OCI-LY7 (cell line): Measurements from ENCODE around the gene RHBDD1. TPM values are rescaled to one million over a fixed set of nuclear protein-coding genes. Genes with fewer than 3 reads are reported as not detected.

Experiments
- BruUV-seq: library from RNA; stranded (reverse); fragments of 400-500 nt; replicated peaks from 2 replicates; lab custom pipeline; 2021; lab: Mats Ljungman, UMichigan
- CTCF ChIA-PET: fragments of 300-600 bp; sonication (Branson Sonifier 250); formaldehyde crosslinking; loops from one replicate; lab custom pipeline; 2022; ENCODE audit warnings: antibody characterized with exemption; ENCODE audit not compliant: unreplicated experiment; lab: Charles Lee
- POLR2A ChIA-PET: fragments of 300-600 bp; sonication (Branson Sonifier 250); formaldehyde crosslinking; loops from one replicate; lab custom pipeline; 2022; ENCODE audit warnings: antibody characterized with exemption; lab: Charles Lee
- DNase-seq: peaks from one replicate; pipeline ENCODE4 v3.0.0-alpha.2; 2015; ENCODE audit warnings: low spot score
- H2AFZ ChIP-seq: fragments of 200-600 bp; sonication (generic), shearing (Covaris generic); 2 replicates; pipeline ENCODE4 v1.6.1; 2014; ENCODE audit warnings: mild to moderate bottlenecking, antibody characterized with exemption, low read length, moderate library complexity
- H3K27ac ChIP-seq: fragments of 200-600 bp; sonication (generic); 2 replicates; pipeline ENCODE4 v1.5.1; 2014; ENCODE audit warnings: mixed run types, low read depth, mild to moderate bottlenecking, moderate library complexity, low read length, inconsistent platforms; ENCODE audit not compliant: poor library complexity, severe bottlenecking
- H3K36me3 ChIP-seq: fragments of 200-600 bp; sonication (generic); 2 replicates; pipeline ENCODE4 v1.6.1; 2014; ENCODE audit warnings: mild to moderate bottlenecking, antibody characterized with exemption, low read length, moderate library complexity, mixed read lengths; ENCODE audit not compliant: insufficient read depth
- H3K4me1 ChIP-seq: fragments of 200-600 bp; sonication (generic); 2 replicates; pipeline ENCODE4 v1.5.1; 2014; ENCODE audit warnings: mild to moderate bottlenecking, low read length; ENCODE audit not compliant: insufficient read depth, poor library complexity, severe bottlenecking
- H3K4me2 ChIP-seq: fragments of 200-600 bp; sonication (generic); 2 replicates; pipeline ENCODE4 v1.6.1; 2014; ENCODE audit warnings: mild to moderate bottlenecking, low read length
- H3K4me3 ChIP-seq: fragments of 200-600 bp; sonication (generic); 2 replicates; pipeline ENCODE4 v1.5.1; 2014; ENCODE audit warnings: mild to moderate bottlenecking, low read depth, low read length; ENCODE audit not compliant: poor library complexity, severe bottlenecking
- H3K79me2 ChIP-seq: fragments of 200-600 bp; sonication (generic); 2 replicates; pipeline ENCODE4 v1.6.1; 2016; ENCODE audit warnings: low read depth, mild to moderate bottlenecking, low read length, moderate library complexity, mixed read lengths; ENCODE audit not compliant: insufficient read depth
- H3K9me2 ChIP-seq: fragments of 200-600 bp; sonication (generic); 2 replicates; pipeline ENCODE4 v1.6.1; 2016; ENCODE audit warnings: mild to moderate bottlenecking, low read length, mixed read lengths; ENCODE audit not compliant: insufficient read depth
- H3K9me3 ChIP-seq: fragments of 200-600 bp; sonication (generic); 2 replicates; pipeline ENCODE4 v1.6.1; 2014; ENCODE audit warnings: mild to moderate bottlenecking, mixed run types, low read length, mixed read lengths
- H4K20me1 ChIP-seq: fragments of 200-600 bp; sonication (generic); 2 replicates; pipeline ENCODE4 v1.6.1; 2014; ENCODE audit warnings: mild to moderate bottlenecking, antibody characterized with exemption, low read length, moderate library complexity, mixed read lengths; ENCODE audit not compliant: insufficient read depth
- CTCF ChIP-seq: fragments of 200-600 bp; sonication (generic); conservative IDR thresholded peaks from 2 replicates; pipeline ENCODE4 v1.5.1; 2014; ENCODE audit warnings: mild to moderate bottlenecking, antibody characterized with exemption, low read length, moderate library complexity, mixed read lengths
- EZH2phosphoT487 ChIP-seq: fragments of 200-600 bp; sonication (generic); IDR thresholded peaks from 2 replicates; pipeline ENCODE4 v1.6.1; 2018; ENCODE audit warnings: low read depth, borderline replicate concordance, mild to moderate bottlenecking, mixed run types, antibody characterized with exemption, low read length, moderate library complexity, mixed read lengths
- intact Hi-C: fragments of 100-400 bp; cut with micrococcal nuclease; formaldehyde crosslinking; loops from one replicate; pipeline ENCODE4 v1.10.0; 2022; ENCODE audit not compliant: unreplicated experiment
- total RNA-seq, 2 experiments: library from RNA; depleted of rRNA in 1 of 2; stranded (reverse); fragments of >200 nt in 1 of 2; shearing (Covaris generic) in 1 of 2; gene quantifications; 2 replicates each; pipeline ENCODE4 v1.2.3, GENCODE V29; 2014 to 2022

Gene RHBDD1
- total RNA-seq, 2 experiments from 2014 or later = 40.8 to 80.3 TPM

GRCh38 chr2:227035711-227036367 lies 200.0 kb downstream of the RHBDD1 start:
- no peak for DNase-seq
- intact Hi-C loops = loop anchor here (10.0 kb wide), 1 partner anchor 69 kb away; no protein-coding TSS in a partner anchor
- POLR2A ChIA-PET = interaction anchor here (0.5 to 0.6 kb wide), 3 partner anchors 231 to 599 kb away, joined by 3 read pairs; no protein-coding TSS in a partner anchor
- CTCF ChIA-PET = no interaction called here
- Histone ChIP-seq H3K79me2 (no peaks in the 10 kb centered on the region), H3K9me2 (no peaks in the 10 kb centered on the region), H3K9me3 (no peaks in the 10 kb centered on the region), H3K4me2 (no peak overlapping the region), H3K4me1 (no peaks in the 10 kb centered on the region), H2AFZ (no peak overlapping the region), H3K36me3 (no peaks in the 10 kb centered on the region), H3K27ac (no peak overlapping the region), H4K20me1 (no peaks in the 10 kb centered on the region), H3K4me3 (no peak overlapping the region)
- TF ChIP-seq CTCF = no peak
- no peak for TF ChIP-seq EZH2phosphoT487
- BruUV-seq = no TSS peak

- Histone ChIP-seq H4K20me1 (no peaks in the 10 kb centered on the region), H3K27ac (no peak overlapping the region), H3K4me2 (no peak overlapping the region), H3K9me3 (no peaks in the 10 kb centered on the region), H3K4me3 (no peak overlapping the region), H3K79me2 (no peaks in the 10 kb centered on the region), H2AFZ (no peak overlapping the region), H3K4me1 (no peaks in the 10 kb centered on the region), H3K9me2 (no peaks in the 10 kb centered on the region), H3K36me3 (no peaks in the 10 kb centered on the region)
- POLR2A ChIA-PET = no interaction called here
- CTCF ChIA-PET = no interaction called here
- intact Hi-C loops = loop anchor here (10.0 kb wide), 1 partner anchor 68 kb away; no protein-coding TSS in a partner anchor
- no peak for DNase-seq
- no peak for TF ChIP-seq EZH2phosphoT487
- no peak for TF ChIP-seq CTCF
- no TSS peak for BruUV-seq
Observed at GRCh38 chr2:227036527-227036926, 200.7 kb downstream of the RHBDD1 start.

GRCh38 chr2:227038550-227039189 lies 202.8 kb downstream of the RHBDD1 start:
- H4K20me1 ChIP-seq = no peaks in the 10 kb centered on the region
- POLR2A ChIA-PET = no interaction called here
- intact Hi-C loops = loop anchor here (10.0 kb wide), 1 partner anchor 66 kb away; no protein-coding TSS in a partner anchor
- H3K79me2 ChIP-seq = no peaks in the 10 kb centered on the region
- H3K4me2 ChIP-seq = no peak overlapping the region
- H3K4me3 ChIP-seq = no peak overlapping the region
- DNase-seq = no peak
- no peaks in the 10 kb centered on the region for H3K36me3 ChIP-seq
- no peaks in the 10 kb centered on the region for H3K9me2 ChIP-seq
- no peak overlapping the region for H2AFZ ChIP-seq
- TF ChIP-seq CTCF (peak; percentile 37; the same call in 1 of the 2 replicates), EZH2phosphoT487 (no peak)
- no peaks in the 10 kb centered on the region for H3K4me1 ChIP-seq
- CTCF ChIA-PET = no interaction called here
- no peaks in the 10 kb centered on the region for H3K9me3 ChIP-seq
- no TSS peak for BruUV-seq
- no peak overlapping the region for H3K27ac ChIP-seq
